ENCODE data around the gene OMG.

GRCh38 chr17:31286587-31286986 is 10.5 kb downstream of the OMG start:
- TF ChIP-seq CTCF (IDR thresholded peaks at IDR 0.05; ENCODE audit: borderline replicate concordance, extremely low read depth, low read length, poor library complexity, severe bottlenecking): no peak
- TF ChIP-seq EZH2 (IDR thresholded peaks at IDR 0.05; ENCODE audit: borderline replicate concordance, low read depth, low read length, severe bottlenecking): no peak

Measured in DND-41 (cell line).